A549 treated with Hydrocortisone at 1 μM for 4 hours (cell line): Measurements from ENCODE around the gene HRH3. TPM values are rescaled to one million over a fixed set of nuclear protein-coding genes. Genes with fewer than 3 reads are reported as not detected.

ENCODE experiments used
- total RNA-seq: library from RNA; stranded (reverse); fragments of 200-300 nt; extraction: Qiagen RNA extraction; gene quantifications from 5 replicates; pipeline ENCODE4 v1.2.3, GENCODE V29; 2022

HRH3 gene
- not detected in 5 replicates for total RNA-seq

GRCh38 chr20:62219992-62220665, at the start of gene HRH3:
Gene HRH3, minus strand, starts transcription at chr20:62220278. Its CDS starts 308 bp downstream, at chr20:62219970.

DNA sequence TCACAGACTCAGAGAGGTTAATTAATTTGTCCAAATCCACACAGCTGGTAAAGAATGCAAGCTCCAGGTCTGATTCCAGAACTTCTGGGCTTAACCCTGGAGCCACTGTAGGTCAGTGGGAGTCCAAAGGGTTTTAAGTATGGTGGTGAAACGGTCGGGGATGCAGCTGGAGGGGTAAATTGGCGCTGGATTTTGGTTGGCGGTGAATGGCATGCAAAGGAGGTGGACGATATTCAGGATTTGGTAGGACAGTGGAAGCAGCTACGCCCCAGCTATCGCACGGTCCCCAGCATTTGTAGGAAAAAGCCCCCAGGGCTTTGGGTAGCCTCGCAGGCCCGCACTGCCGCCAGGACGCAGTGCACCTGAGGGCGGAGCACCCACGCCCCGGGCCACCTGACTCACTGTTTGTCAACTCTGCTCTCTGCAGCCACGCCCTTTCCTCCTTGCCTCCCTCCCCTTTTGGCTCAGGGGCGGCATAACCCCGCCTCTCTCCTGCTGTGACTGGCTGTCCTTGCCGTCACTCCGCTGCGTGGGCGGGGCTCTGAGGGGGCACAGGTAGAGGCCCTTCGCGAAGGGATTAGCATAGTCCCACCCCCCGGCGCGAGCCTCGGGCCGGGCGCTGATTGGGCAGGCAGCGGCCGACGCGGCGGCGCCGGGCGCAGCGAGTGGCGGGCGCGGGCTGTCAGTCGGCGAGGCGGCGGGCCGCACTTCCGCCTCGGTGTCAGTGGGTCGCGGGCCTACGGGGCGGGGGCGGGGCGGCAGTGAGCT, 17.9 kb upstream of the HRH3 start, which contains the start of gene OSBPL2:
Gene OSBPL2, plus strand, starts transcription at position 721 of the 768 bp plus-strand sequence. CDS start 17,664 bp downstream, outside the sequence.

DNA sequence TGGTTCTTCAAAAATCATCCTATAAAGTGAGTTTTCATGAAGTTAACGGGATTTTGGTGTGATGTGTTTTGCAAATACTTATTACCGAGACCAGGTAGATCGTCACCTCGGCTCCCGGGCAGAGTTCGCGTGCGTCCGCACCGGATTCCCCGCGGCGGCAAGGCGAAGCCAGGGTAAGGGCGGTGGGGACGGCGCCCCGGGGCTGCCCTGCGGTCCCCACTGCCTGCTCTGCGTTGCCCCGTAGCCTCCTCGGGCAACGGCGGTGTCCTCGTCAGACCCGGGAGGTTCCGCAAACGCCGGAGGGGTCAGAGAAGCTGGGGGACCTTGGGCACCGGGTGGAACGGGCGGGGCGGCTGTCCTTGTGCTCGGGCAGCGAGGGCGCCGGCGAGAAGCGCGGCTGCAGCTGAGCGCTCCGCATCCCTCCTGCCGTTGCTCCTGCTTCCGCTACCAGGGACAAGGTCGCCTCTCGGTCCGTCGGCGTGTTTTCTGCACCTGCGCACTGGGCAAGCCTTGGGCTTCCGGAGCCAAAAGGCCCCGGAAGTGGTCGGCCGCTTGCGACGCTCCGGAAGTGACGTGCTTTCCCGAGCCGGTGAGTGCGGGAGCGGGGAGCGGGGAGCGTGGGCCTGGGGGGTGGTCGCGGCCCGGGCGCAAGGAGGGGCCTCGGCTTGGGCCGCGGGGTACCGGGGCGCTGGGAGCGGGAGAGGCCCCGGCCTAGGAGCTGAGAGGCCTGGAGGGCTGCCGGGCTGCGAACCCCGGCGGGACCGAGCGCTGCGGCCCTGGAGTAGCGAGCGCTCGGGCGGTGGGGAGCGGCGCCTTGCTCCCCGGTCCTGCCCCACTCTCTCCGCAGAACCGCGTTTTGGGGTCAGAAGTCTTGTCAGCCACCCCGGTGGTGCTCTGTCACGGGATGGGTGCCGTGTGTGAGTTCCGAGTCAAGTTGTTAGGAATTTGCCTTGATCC, 37.3 kb downstream of the HRH3 start, which contains the start of gene MTG2:
Gene MTG2, plus strand, starts transcription at position 560 of the 957 bp plus-strand sequence. CDS start 10,393 bp downstream, outside the sequence.

Other genes with a start within 250 kb of the HRH3 start
- 13.9 to 18.9 TPM (median 16.9 TPM) in 5 replicates for gene TAF4, start 154.4 kb downstream of the HRH3 start, total RNA-seq
- gene LSM14B, start 97.8 kb downstream of the HRH3 start, total RNA-seq, result 24.6 to 26.7 TPM (median 24.9 TPM) in 5 replicates
- gene PSMA7, start 76.9 kb downstream of the HRH3 start, total RNA-seq, result 485 to 562 TPM (median 551 TPM) in 5 replicates
- 8.1 to 9.5 TPM (median 9.0 TPM) in 5 replicates for gene SS18L1, start 76.5 kb downstream of the HRH3 start, total RNA-seq
- gene MTG2, start 37.2 kb downstream of the HRH3 start, total RNA-seq, result 33.3 to 41.8 TPM (median 36.8 TPM) in 5 replicates
- 17.8 to 19.6 TPM (median 18.4 TPM) in 5 replicates for gene OSBPL2, start 18.2 kb upstream of the HRH3 start, total RNA-seq
- 161 to 183 TPM (median 177 TPM) in 5 replicates for gene ADRM1, start 82.7 kb upstream of the HRH3 start, total RNA-seq
- 313 to 453 TPM (median 400 TPM) in 5 replicates for gene LAMA5, start 147.0 kb upstream of the HRH3 start, total RNA-seq
- gene RPS21, start 166.8 kb upstream of the HRH3 start, total RNA-seq, result 2,384 to 3,109 TPM (median 2,755 TPM) in 5 replicates
- gene CABLES2, start 187.0 kb upstream of the HRH3 start, total RNA-seq, result 4.4 to 6.4 TPM (median 5.7 TPM) in 5 replicates
- 0.62 to 1.3 TPM (median 0.98 TPM) in 5 replicates for gene RBBP8NL, start 207.3 kb upstream of the HRH3 start, total RNA-seq